Natural killer cell (primary cell): ENCODE results near the gene CUX1. TPM values are rescaled to one million over a fixed set of nuclear protein-coding genes. Genes with fewer than 3 reads are reported as not detected.

Experiments used
- ATAC-seq, 3 donors: fragments of 150-1000 bp in 2 of 3; fragments of 200-7000 bp in 1 of 3; cut with Tn5 transposase; 1 replicate in 1 of 3; 2 replicates in 2 of 3; pipeline ENCODE4 v1.10.0; 2021; ENCODE audit warnings: mild to moderate bottlenecking in 2 of 3, moderate library complexity in 2 of 3
- DNase-seq, 2 donors: peaks; one replicate each; pipeline versions ENCODE4 v3.0.0 to v3.0.0-alpha.2; 2013 to 2021; ENCODE audit warnings: mixed read lengths in 1 of 2
- H3K27ac ChIP-seq: one replicate; pipeline ENCODE4 v1.5.1; 2013; ENCODE audit warnings: mild to moderate bottlenecking, low read length
- H3K27me3 ChIP-seq: one replicate; pipeline ENCODE4 v1.6.1; 2013; ENCODE audit warnings: low read length; ENCODE audit not compliant: control insufficient read depth, insufficient read depth
- H3K36me3 ChIP-seq: one replicate; pipeline ENCODE4 v1.6.1; 2013; ENCODE audit warnings: low read length; ENCODE audit not compliant: control insufficient read depth, insufficient read depth
- H3K4me1 ChIP-seq: one replicate; pipeline ENCODE4 v1.6.1; 2013; ENCODE audit warnings: low read length; ENCODE audit not compliant: control insufficient read depth, insufficient read depth
- H3K4me3 ChIP-seq: one replicate; pipeline ENCODE4 v1.5.1; 2013; ENCODE audit warnings: low read length
- H3K9me3 ChIP-seq: one replicate; pipeline ENCODE4 v1.6.1; 2013; ENCODE audit warnings: low read length; ENCODE audit not compliant: control insufficient read depth, insufficient read depth
- H3K27ac Mint-ChIP-seq, 2 donors: one replicate each; pipeline ENCODE4 v1.8.0; 2022; ENCODE audit warnings: mild to moderate bottlenecking in 2 of 2, mixed read lengths in 2 of 2, moderate library complexity in 1 of 2
- H3K27me3 Mint-ChIP-seq, 2 donors: one replicate each; pipeline ENCODE4 v1.8.0; 2022; ENCODE audit warnings: low read depth in 2 of 2, mixed read lengths in 2 of 2
- H3K36me3 Mint-ChIP-seq: one replicate; pipeline ENCODE4 v1.8.0; 2022; ENCODE audit warnings: mixed read lengths
- H3K4me1 Mint-ChIP-seq, 2 donors: one replicate each; pipeline ENCODE4 v1.8.0; 2022; ENCODE audit warnings: mixed read lengths in 2 of 2
- H3K4me3 Mint-ChIP-seq: one replicate; pipeline ENCODE4 v1.8.0; 2022; ENCODE audit warnings: mild to moderate bottlenecking, moderate library complexity, mixed read lengths
- H3K9me3 Mint-ChIP-seq, 2 donors: one replicate each; pipeline ENCODE4 v1.8.0; 2022; ENCODE audit warnings: mixed read lengths in 2 of 2
- CTCF ChIP-seq: fragments of 200-600 bp; IDR thresholded peaks from one replicate; pipeline ENCODE4 v1.8.0; 2022; ENCODE audit warnings: antibody characterized with exemption
- WGBS: methylation state at CpG from one replicate; pipeline ENCODE4 v1.1.7; 2013; ENCODE audit warnings: missing lambda C conversion rate; ENCODE audit not compliant: insufficient coverage; 5-methylcytosine and 5-hydroxymethylcytosine counted together
- intact Hi-C: fragments of 100-400 bp; cut with micrococcal nuclease; formaldehyde crosslinking; loops from one replicate; pipeline ENCODE4 v1.14.2; 2022
- total RNA-seq, 4 donors: library from RNA; stranded (reverse); fragments of 120-200 nt in 1 of 4; gene quantifications; one replicate each; pipeline versions ENCODE4 v1.2.3 to v1.2.4, GENCODE V29; 2013 to 2022

Gene CUX1
- total RNA-seq, 3 donors from 2014 or later (not counting 1 experiment from before 2014, with no cell fraction given): 59.8 to 77.4 (median 73.6) TPM

GRCh38 chr7:102080434-102081243 is 263.2 kb downstream of the CUX1 start:
- no peaks in the 10 kb centered on the region for H3K36me3 ChIP-seq

GRCh38 chr7:102081244-102081627 is 263.8 kb downstream of the CUX1 start:
- 88% methylated on average over 8 of the region's 9 CpGs for WGBS
- Histone ChIP-seq H3K27me3 (no peaks in the 10 kb centered on the region), H3K27ac (no peak overlapping the region), H3K4me3 (no peak overlapping the region), H3K9me3 (no peaks in the 10 kb centered on the region), H3K4me1 (peaks cover 8% of the 10 kb centered on the region), H3K36me3 (no peaks in the 10 kb centered on the region)
- Mint-ChIP-seq H3K4me3 (no peak overlapping the region), H3K27ac (peak overlapping the region in 1 of 2 donors; percentile 5), H3K36me3 (no peaks in the 10 kb centered on the region), H3K9me3 (no peaks in the 10 kb centered on the region), H3K27me3 (no peaks in the 10 kb centered on the region), H3K4me1 (peaks cover 14 to 23% of the 10 kb centered on the region in 2 donors)
- intact Hi-C loops: no loop called here
- TF ChIP-seq CTCF: no peak
- ATAC-seq (no peak), DNase-seq (no peak)

More at GRCh38 chr7:102080434-102081243, 263.2 kb downstream of the CUX1 start:
- Histone ChIP-seq H3K27me3 (no peaks in the 10 kb centered on the region), H3K4me3 (no peak overlapping the region), H3K9me3 (no peaks in the 10 kb centered on the region), H3K4me1 (peaks cover 8% of the 10 kb centered on the region), H3K27ac (no peak overlapping the region)
- Mint-ChIP-seq H3K9me3 (no peaks in the 10 kb centered on the region), H3K27ac (peak overlapping the region in 1 of 2 donors; percentile 5), H3K4me3 (no peak overlapping the region), H3K27me3 (no peaks in the 10 kb centered on the region), H3K4me1 (peaks cover 14 to 28% of the 10 kb centered on the region in 2 donors), H3K36me3 (no peaks in the 10 kb centered on the region)
- WGBS: 85% methylated on average over 24 of the region's 24 CpGs
- intact Hi-C loops: no loop called here
- TF ChIP-seq CTCF: no peak
- no peak for DNase-seq
- no peak for ATAC-seq

GRCh38 chr7:102082693-102083368 is 265.4 kb downstream of the CUX1 start:
- Mint-ChIP-seq H3K27ac (no peak overlapping the region), H3K27me3 (no peaks in the 10 kb centered on the region), H3K9me3 (no peaks in the 10 kb centered on the region), H3K4me1 (peaks cover 5 to 15% of the 10 kb centered on the region in 2 donors), H3K4me3 (no peak overlapping the region), H3K36me3 (no peaks in the 10 kb centered on the region)
- no peaks in the 10 kb centered on the region for H3K4me1 ChIP-seq
- H3K27ac ChIP-seq: no peak overlapping the region
- intact Hi-C loops: no loop called here
- no peak for ATAC-seq
- WGBS: 92% methylated on average over 2 of the region's 5 CpGs
- no peaks in the 10 kb centered on the region for H3K9me3 ChIP-seq
- H3K4me3 ChIP-seq: no peak overlapping the region
- no peak for TF ChIP-seq CTCF
- H3K36me3 ChIP-seq: no peaks in the 10 kb centered on the region
- DNase-seq: no peak
- H3K27me3 ChIP-seq: no peaks in the 10 kb centered on the region
